ENCODE results near the gene CENATAC.

The CENATAC gene

GRCh38 chr11:119011476-119012053 is 13.6 kb downstream of the CENATAC start:
- TF ChIP-seq ESRRG (CRISPR knock-in tag; IDR thresholded peaks at IDR 0.05) (no peak), CSRNP3 (CRISPR knock-in tag; IDR thresholded peaks at IDR 0.05) (no peak), OSR1 (CRISPR knock-in tag; IDR thresholded peaks at IDR 0.05) (no peak), GLIS3 (CRISPR knock-in tag; IDR thresholded peaks at IDR 0.05) (no peak), PPARA (CRISPR knock-in tag; IDR thresholded peaks at IDR 0.05; ENCODE audit: borderline replicate concordance) (no peak), TOX (CRISPR knock-in tag; IDR thresholded peaks at IDR 0.05; ENCODE audit: borderline replicate concordance) (no peak), ARNTL (CRISPR knock-in tag; IDR thresholded peaks at IDR 0.05; ENCODE audit: borderline replicate concordance, low read depth) (no peak), TCF4 (CRISPR knock-in tag; IDR thresholded peaks at IDR 0.05; ENCODE audit: borderline replicate concordance) (no peak), ZFP3 (CRISPR knock-in tag; IDR thresholded peaks at IDR 0.05) (no peak), TSHZ2 (CRISPR knock-in tag; IDR thresholded peaks at IDR 0.05) (no peak), ZNF8 (CRISPR knock-in tag; IDR thresholded peaks at IDR 0.05) (no peak), ISL1 (CRISPR knock-in tag; IDR thresholded peaks at IDR 0.05) (no peak), ZFP30 (CRISPR knock-in tag; IDR thresholded peaks at IDR 0.05) (no peak), ZNF70 (CRISPR knock-in tag; IDR thresholded peaks at IDR 0.05) (no peak), POU6F1 (CRISPR knock-in tag; IDR thresholded peaks at IDR 0.05; ENCODE audit: borderline replicate concordance, low read depth) (no peak), PATZ1 (CRISPR knock-in tag; IDR thresholded peaks at IDR 0.05; ENCODE audit: borderline replicate concordance) (no peak), CREB5 (CRISPR knock-in tag; IDR thresholded peaks at IDR 0.05; ENCODE audit: low read depth) (no peak), BACH2 (CRISPR knock-in tag; IDR thresholded peaks at IDR 0.05; ENCODE audit: borderline replicate concordance) (no peak), ZNF565 (CRISPR knock-in tag; conservative IDR thresholded peaks at IDR 0.05; ENCODE audit: low read depth) (no peak), RARB (CRISPR knock-in tag; IDR thresholded peaks at IDR 0.05) (no peak)
- ATAC-seq, result peak; percentile 27

GRCh38 chr11:119012629-119013170 is 14.8 kb downstream of the CENATAC start:
- peak; percentile 12; the same call in 2 of the 3 replicates for ATAC-seq
- TF ChIP-seq ARNTL (CRISPR knock-in tag; IDR thresholded peaks at IDR 0.05; ENCODE audit: borderline replicate concordance, low read depth), result no peak
- TF ChIP-seq ZNF70 (CRISPR knock-in tag; IDR thresholded peaks at IDR 0.05), result no peak
- TF ChIP-seq ZFP3 (CRISPR knock-in tag; IDR thresholded peaks at IDR 0.05), result no peak
- TF ChIP-seq BACH2 (CRISPR knock-in tag; IDR thresholded peaks at IDR 0.05; ENCODE audit: borderline replicate concordance), result no peak
- no peak for TF ChIP-seq POU6F1 (CRISPR knock-in tag; IDR thresholded peaks at IDR 0.05; ENCODE audit: borderline replicate concordance, low read depth)
- TF ChIP-seq OSR1 (CRISPR knock-in tag; IDR thresholded peaks at IDR 0.05), result no peak
- no peak for TF ChIP-seq ZC3H10 (CRISPR knock-in tag; IDR thresholded peaks at IDR 0.05)
- no peak for TF ChIP-seq CSDC2 (CRISPR knock-in tag; IDR thresholded peaks at IDR 0.05)
- TF ChIP-seq TSHZ2 (CRISPR knock-in tag; IDR thresholded peaks at IDR 0.05), result no peak
- TF ChIP-seq RARB (CRISPR knock-in tag; IDR thresholded peaks at IDR 0.05), result no peak
- TF ChIP-seq ESRRG (CRISPR knock-in tag; IDR thresholded peaks at IDR 0.05), result no peak
- TF ChIP-seq CREB5 (CRISPR knock-in tag; IDR thresholded peaks at IDR 0.05; ENCODE audit: low read depth), result no peak

All from SK-N-SH treated with all-trans-retinoic acid at 6 μM for 48 hours (cell line).